ENCODE measurements around the gene EGFL6.

DNA sequence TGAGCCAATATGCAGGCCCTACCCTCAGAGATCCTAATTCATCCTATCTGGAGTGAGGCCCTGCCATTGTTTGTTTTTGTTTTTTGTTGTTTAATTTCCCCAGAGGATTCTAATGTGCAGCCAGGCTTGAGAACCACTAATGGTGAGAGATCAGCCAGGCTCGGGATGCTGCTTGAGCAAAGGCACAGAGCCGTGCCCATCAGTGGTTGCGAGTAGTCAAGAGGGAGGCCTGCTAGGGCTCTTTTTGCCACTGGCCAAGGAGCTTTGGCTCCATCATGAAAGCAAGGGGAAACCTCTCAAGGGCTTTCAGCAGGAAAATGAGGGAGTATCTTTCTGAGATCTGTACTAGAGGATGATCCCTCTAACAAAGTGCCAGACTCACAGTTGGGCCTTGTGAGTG lies 86.3 kb downstream of the EGFL6 start:
- TF ChIP-seq, protein P1, sequence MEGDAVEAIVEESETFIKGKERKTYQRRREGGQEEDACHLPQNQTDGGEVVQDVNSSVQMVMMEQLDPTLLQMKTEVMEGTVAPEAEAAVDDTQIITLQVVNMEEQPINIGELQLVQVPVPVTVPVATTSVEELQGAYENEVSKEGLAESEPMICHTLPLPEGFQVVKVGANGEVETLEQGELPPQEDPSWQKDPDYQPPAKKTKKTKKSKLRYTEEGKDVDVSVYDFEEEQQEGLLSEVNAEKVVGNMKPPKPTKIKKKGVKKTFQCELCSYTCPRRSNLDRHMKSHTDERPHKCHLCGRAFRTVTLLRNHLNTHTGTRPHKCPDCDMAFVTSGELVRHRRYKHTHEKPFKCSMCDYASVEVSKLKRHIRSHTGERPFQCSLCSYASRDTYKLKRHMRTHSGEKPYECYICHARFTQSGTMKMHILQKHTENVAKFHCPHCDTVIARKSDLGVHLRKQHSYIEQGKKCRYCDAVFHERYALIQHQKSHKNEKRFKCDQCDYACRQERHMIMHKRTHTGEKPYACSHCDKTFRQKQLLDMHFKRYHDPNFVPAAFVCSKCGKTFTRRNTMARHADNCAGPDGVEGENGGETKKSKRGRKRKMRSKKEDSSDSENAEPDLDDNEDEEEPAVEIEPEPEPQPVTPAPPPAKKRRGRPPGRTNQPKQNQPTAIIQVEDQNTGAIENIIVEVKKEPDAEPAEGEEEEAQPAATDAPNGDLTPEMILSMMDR (tag by site-specific recombination; IDR thresholded peaks at IDR 0.05): no peak
- no peak for TF ChIP-seq SP7 (tag by site-specific recombination; IDR thresholded peaks at IDR 0.05)
- no peak for TF ChIP-seq ZNF274 (IDR thresholded peaks at IDR 0.05; ENCODE audit: low read length)
- TF ChIP-seq ZNF274 (tag by site-specific recombination; IDR thresholded peaks at IDR 0.05; ENCODE audit: borderline replicate concordance): no peak
- TF ChIP-seq HOXA7 (CRISPR knock-in tag; IDR thresholded peaks at IDR 0.05; ENCODE audit: borderline replicate concordance): no peak
- no peak for TF ChIP-seq ZNF133 (tag by site-specific recombination; IDR thresholded peaks at IDR 0.05)
- no peak for TF ChIP-seq TSHZ1 (tag by site-specific recombination; IDR thresholded peaks at IDR 0.05; ENCODE audit: borderline replicate concordance)
- no peak for TF ChIP-seq MEIS1 (CRISPR knock-in tag; IDR thresholded peaks at IDR 0.05; ENCODE audit: borderline replicate concordance)
- TF ChIP-seq ZNF140 (tag by site-specific recombination; IDR thresholded peaks at IDR 0.05): no peak
- TF ChIP-seq, protein P2, sequence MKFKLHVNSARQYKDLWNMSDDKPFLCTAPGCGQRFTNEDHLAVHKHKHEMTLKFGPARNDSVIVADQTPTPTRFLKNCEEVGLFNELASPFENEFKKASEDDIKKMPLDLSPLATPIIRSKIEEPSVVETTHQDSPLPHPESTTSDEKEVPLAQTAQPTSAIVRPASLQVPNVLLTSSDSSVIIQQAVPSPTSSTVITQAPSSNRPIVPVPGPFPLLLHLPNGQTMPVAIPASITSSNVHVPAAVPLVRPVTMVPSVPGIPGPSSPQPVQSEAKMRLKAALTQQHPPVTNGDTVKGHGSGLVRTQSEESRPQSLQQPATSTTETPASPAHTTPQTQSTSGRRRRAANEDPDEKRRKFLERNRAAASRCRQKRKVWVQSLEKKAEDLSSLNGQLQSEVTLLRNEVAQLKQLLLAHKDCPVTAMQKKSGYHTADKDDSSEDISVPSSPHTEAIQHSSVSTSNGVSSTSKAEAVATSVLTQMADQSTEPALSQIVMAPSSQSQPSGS (tag by site-specific recombination; IDR thresholded peaks at IDR 0.05; ENCODE audit: low read depth): no peak
- TF ChIP-seq PRDM4 (tag by site-specific recombination; IDR thresholded peaks at IDR 0.05): no peak
- no peak for TF ChIP-seq ZNF416 (tag by site-specific recombination; IDR thresholded peaks at IDR 0.05)
